Hepatocyte (in vitro differentiated cells): Measurements from ENCODE around the gene ISCU. TPM values are rescaled to one million over a fixed set of nuclear protein-coding genes. Genes with fewer than 3 reads are reported as not detected.

Source experiments
- DNase-seq: peaks from one replicate; pipeline ENCODE4 v3.0.0-alpha.2; 2016; ENCODE audit warnings: low spot score
- H2AFZ ChIP-seq: fragments of 200-600 bp; sonication (generic); 2 replicates; pipeline ENCODE4 v1.6.0; 2016; ENCODE audit warnings: antibody characterized with exemption, mild to moderate bottlenecking
- H3K27ac ChIP-seq: fragments of 200-600 bp; sonication (generic); 2 replicates; pipeline ENCODE4 v1.5.1; 2016; ENCODE audit warnings: mild to moderate bottlenecking
- H3K27me3 ChIP-seq: fragments of 200-600 bp; sonication (generic); 2 replicates; pipeline ENCODE4 v1.6.1; 2016
- H3K36me3 ChIP-seq: fragments of 200-600 bp; sonication (generic); replicated peaks from 2 replicates; pipeline ENCODE4 v1.5.1; 2016; ENCODE audit warnings: low read depth; ENCODE audit not compliant: insufficient read depth
- H3K4me1 ChIP-seq: fragments of 200-600 bp; sonication (generic); 2 replicates; pipeline ENCODE4 v1.5.1; 2016; ENCODE audit warnings: mild to moderate bottlenecking, moderate library complexity; ENCODE audit not compliant: insufficient read depth
- H3K4me2 ChIP-seq: fragments of 200-600 bp; sonication (generic); 2 replicates; pipeline ENCODE4 v1.6.0; 2016
- H3K4me3 ChIP-seq: fragments of 200-600 bp; sonication (generic); 2 replicates; pipeline ENCODE4 v1.5.1; 2016; ENCODE audit warnings: mild to moderate bottlenecking
- H3K79me2 ChIP-seq: fragments of 200-600 bp; sonication (generic); 2 replicates; pipeline ENCODE4 v1.6.0; 2017; ENCODE audit warnings: mild to moderate bottlenecking
- H3K9me2 ChIP-seq: fragments of 200-600 bp; sonication (generic); replicated peaks from 2 replicates; pipeline ENCODE4 v1.6.0; 2017; ENCODE audit warnings: mild to moderate bottlenecking; ENCODE audit not compliant: insufficient read depth
- H3K9me3 ChIP-seq: fragments of 200-600 bp; sonication (generic); 2 replicates; pipeline ENCODE4 v1.5.1; 2016; ENCODE audit warnings: low read depth, mild to moderate bottlenecking
- H4K20me1 ChIP-seq: fragments of 200-600 bp; sonication (generic); 2 replicates; pipeline ENCODE4 v1.6.0; 2016; ENCODE audit warnings: mild to moderate bottlenecking; ENCODE audit not compliant: insufficient read depth, poor library complexity, severe bottlenecking
- CTCF ChIP-seq: fragments of 200-600 bp; sonication (generic); IDR thresholded peaks from 2 replicates; pipeline ENCODE4 v1.5.1; 2016; ENCODE audit warnings: antibody characterized with exemption, mild to moderate bottlenecking; ENCODE audit not compliant: poor library complexity
- EZH2 ChIP-seq: fragments of 200-600 bp; sonication (generic); IDR thresholded peaks from 2 replicates; pipeline ENCODE4 v1.6.1; 2016; ENCODE audit warnings: antibody characterized with exemption, mild to moderate bottlenecking, borderline replicate concordance
- EZH2phosphoT487 ChIP-seq: fragments of 200-600 bp; sonication (generic); IDR thresholded peaks from one replicate; pipeline ENCODE4 v1.6.1; 2018; ENCODE audit warnings: antibody characterized with exemption, mild to moderate bottlenecking, low read depth, moderate library complexity; ENCODE audit not compliant: unreplicated experiment, severe bottlenecking
- WGBS: methylation state at CpG from one replicate; pipeline ENCODE4 v1.1.6; 2016; ENCODE audit warnings: low lambda C conversion rate; ENCODE audit errors: missing lambda C conversion rate; 5-methylcytosine and 5-hydroxymethylcytosine counted together
- polyA plus RNA-seq: library from polyadenylated mRNA; unstranded; fragments of >200 nt; fragmentation: Nextera tagmentation; extraction: Ambion mirVana; gene quantifications from 2 replicates; pipeline ENCODE4 v1.2.1, GENCODE V29; 2016
- total RNA-seq: library from RNA; depleted of rRNA; stranded (reverse); fragments of >200 nt; gene quantifications from 2 replicates; pipeline ENCODE4 v1.2.3, GENCODE V29; 2014

The ISCU gene
- total and polyA plus RNA-seq, 2 experiments from 2014 or later: 116 to 149 TPM

- 74% methylated on average over 9 of the region's 9 CpGs for whole genome bisulfite sequencing
- no peaks in the 10 kb centered on the region for H3K9me2 ChIP-seq
- no peak overlapping the region for H3K4me3 ChIP-seq
- H3K4me1 ChIP-seq: peaks cover 11% of the 10 kb centered on the region
- H3K9me3 ChIP-seq: no peaks in the 10 kb centered on the region
- no peaks in the 10 kb centered on the region for H3K27me3 ChIP-seq
- H2AFZ ChIP-seq: no peak overlapping the region
- H4K20me1 ChIP-seq: no peaks in the 10 kb centered on the region
- H3K79me2 ChIP-seq: no peaks in the 10 kb centered on the region
- TF ChIP-seq CTCF (no peak), EZH2 (no peak)
- no peak for DNase-seq
- H3K27ac ChIP-seq: no peak overlapping the region
- no peak overlapping the region for H3K4me2 ChIP-seq
- no peaks in the 10 kb centered on the region for H3K36me3 ChIP-seq
These were observed 51.2 kb downstream of the ISCU start for GRCh38 chr12:108613548-108613947.

GRCh38 chr12:108614041-108614440 is 51.6 kb downstream of the ISCU start:
- H2AFZ ChIP-seq: no peak overlapping the region

GRCh38 chr12:108614639-108615038 is 52.2 kb downstream of the ISCU start:
- H3K4me1 ChIP-seq: peaks cover 11% of the 10 kb centered on the region

More at GRCh38 chr12:108614041-108614440, 51.6 kb downstream of the ISCU start:
- Histone ChIP-seq H3K4me1 (peaks cover 11% of the 10 kb centered on the region), H3K79me2 (no peaks in the 10 kb centered on the region), H3K4me2 (no peak overlapping the region), H4K20me1 (no peaks in the 10 kb centered on the region), H3K9me3 (no peaks in the 10 kb centered on the region), H3K4me3 (no peak overlapping the region), H3K27me3 (no peaks in the 10 kb centered on the region), H3K36me3 (no peaks in the 10 kb centered on the region), H3K9me2 (no peaks in the 10 kb centered on the region), H3K27ac (no peak overlapping the region)
- TF ChIP-seq EZH2phosphoT487 (no peak), EZH2 (no peak), CTCF (no peak)
- 78% methylated on average over 4 of the region's 4 CpGs for WGBS
- DNase-seq: no peak

More at GRCh38 chr12:108614639-108615038, 52.2 kb downstream of the ISCU start:
- H3K36me3 ChIP-seq: no peaks in the 10 kb centered on the region
- TF ChIP-seq EZH2 (no peak), EZH2phosphoT487 (no peak), CTCF (no peak)
- no peak for DNase-seq
- H3K4me3 ChIP-seq: no peak overlapping the region
- WGBS: 94% methylated on average over 6 of the region's 6 CpGs
- no peak overlapping the region for H2AFZ ChIP-seq
- no peaks in the 10 kb centered on the region for H3K27me3 ChIP-seq
- H3K27ac ChIP-seq: no peak overlapping the region
- no peaks in the 10 kb centered on the region for H3K79me2 ChIP-seq
- no peaks in the 10 kb centered on the region for H4K20me1 ChIP-seq
- H3K4me2 ChIP-seq: no peak overlapping the region
- H3K9me3 ChIP-seq: no peaks in the 10 kb centered on the region
- no peaks in the 10 kb centered on the region for H3K9me2 ChIP-seq
